A673 (cell line): Measurements from ENCODE around the gene CBFA2T3. TPM values are rescaled to one million over a fixed set of nuclear protein-coding genes. Genes with fewer than 3 reads are reported as not detected.

ENCODE experiments used
- BruUV-seq: library from RNA; stranded (reverse); fragments of 400-500 nt; replicated peaks from 2 replicates; lab custom pipeline; 2021; lab: Mats Ljungman, UMichigan
- CTCF ChIA-PET: fragments of 300-600 bp; sonication (Branson Sonifier 250); formaldehyde crosslinking; loops from one replicate; lab custom pipeline; 2022; ENCODE audit warnings: antibody characterized with exemption; lab: Charles Lee
- POLR2A ChIA-PET: fragments of 300-600 bp; sonication (Branson Sonifier 250); formaldehyde crosslinking; loops from one replicate; lab custom pipeline; 2022; ENCODE audit warnings: antibody characterized with exemption; ENCODE audit not compliant: low non-redundant PET; lab: Charles Lee
- DNase-seq: peaks from one replicate; pipeline ENCODE4 v3.0.0-alpha.2; 2015; ENCODE audit warnings: low spot score
- H3K27ac ChIP-seq: fragments of 200-600 bp; sonication (generic); 2 replicates; pipeline ENCODE4 v1.5.1; 2016; ENCODE audit warnings: mixed run types, low read depth, mild to moderate bottlenecking, mixed read lengths, antibody characterized with exemption, low read length; ENCODE audit not compliant: poor library complexity, severe bottlenecking
- H3K27me3 ChIP-seq: fragments of 200-600 bp; sonication (generic); replicated peaks from 2 replicates; pipeline ENCODE4 v1.6.1; 2017; ENCODE audit warnings: mixed run types, low read depth, mild to moderate bottlenecking, mixed read lengths, antibody characterized with exemption, low read length; ENCODE audit not compliant: insufficient read depth, poor library complexity
- H3K36me3 ChIP-seq: fragments of 200-600 bp; sonication (generic); 2 replicates; pipeline ENCODE4 v1.6.1; 2016; ENCODE audit warnings: mixed run types, mild to moderate bottlenecking, mixed read lengths, antibody characterized with exemption, low read length; ENCODE audit not compliant: insufficient read depth, poor library complexity, severe bottlenecking
- H3K4me1 ChIP-seq: fragments of 200-600 bp; sonication (generic); 2 replicates; pipeline ENCODE4 v1.6.1; 2017; ENCODE audit warnings: mixed run types, mild to moderate bottlenecking, mixed read lengths, antibody characterized with exemption, low read length; ENCODE audit not compliant: insufficient read depth, poor library complexity, severe bottlenecking
- H3K4me3 ChIP-seq: fragments of 200-600 bp; sonication (generic); 2 replicates; pipeline ENCODE4 v1.5.1; 2016; ENCODE audit warnings: low read depth, mixed run types, mild to moderate bottlenecking, mixed read lengths, low read length; ENCODE audit not compliant: poor library complexity, severe bottlenecking
- H3K9me3 ChIP-seq: fragments of 200-600 bp; sonication (generic); 2 replicates; pipeline ENCODE4 v1.6.1; 2016; ENCODE audit warnings: mixed run types, low read depth, mild to moderate bottlenecking, mixed read lengths, antibody characterized with exemption, low read length; ENCODE audit not compliant: poor library complexity, severe bottlenecking
- CTCF ChIP-seq: fragments of 300-800, 200-600 bp; sonication (generic); conservative IDR thresholded peaks from 2 replicates; pipeline ENCODE4 v1.5.1; 2017; ENCODE audit warnings: low read depth, mild to moderate bottlenecking, antibody characterized with exemption, low read length, moderate library complexity, mixed read lengths
- EZH2 ChIP-seq: fragments of 200-600 bp; sonication (generic); IDR thresholded peaks from 2 replicates; pipeline ENCODE4 v1.6.1; 2017; ENCODE audit warnings: borderline replicate concordance, low read depth, mild to moderate bottlenecking, mixed read lengths, antibody characterized with exemption, low read length; ENCODE audit not compliant: poor library complexity, severe bottlenecking
- intact Hi-C: fragments of 100-400 bp; cut with micrococcal nuclease; formaldehyde crosslinking; loops from one replicate; pipeline ENCODE4 v1.10.0; 2022; ENCODE audit not compliant: unreplicated experiment
- total RNA-seq: library from RNA; stranded (reverse); gene quantifications from 2 replicates; pipeline ENCODE4 v1.2.3, GENCODE V29; 2021

Gene CBFA2T3
- total RNA-seq, 1 experiment from 2014 or later: 1.7 TPM

- no peaks in the 10 kb centered on the region for H3K36me3 ChIP-seq
- intact Hi-C loops: no loop called here
- H3K27ac ChIP-seq: no peak overlapping the region
- peaks cover 47% of the 10 kb centered on the region for H3K27me3 ChIP-seq
- H3K4me1 ChIP-seq: no peaks in the 10 kb centered on the region
- CTCF ChIA-PET: no interaction called here
- BruUV-seq: no TSS peak
- peaks cover 6% of the 10 kb centered on the region for H3K9me3 ChIP-seq
- no peak for DNase-seq
- no peak for TF ChIP-seq CTCF
- no peak for TF ChIP-seq EZH2
- no peak overlapping the region for H3K4me3 ChIP-seq
- POLR2A ChIA-PET: no interaction called here
Observed at GRCh38 chr16:89024546-89025060, 47.6 kb upstream of the CBFA2T3 start.

GRCh38 chr16:89023621-89024511 is 46.9 kb upstream of the CBFA2T3 start:
- Histone ChIP-seq H3K27ac (no peak overlapping the region), H3K27me3 (peaks cover 47% of the 10 kb centered on the region), H3K4me1 (no peaks in the 10 kb centered on the region), H3K4me3 (no peak overlapping the region), H3K9me3 (peaks cover 6% of the 10 kb centered on the region), H3K36me3 (no peaks in the 10 kb centered on the region)
- BruUV-seq: no TSS peak
- ChIA-PET CTCF (no interaction called here), POLR2A (no interaction called here)
- no peak for DNase-seq
- intact Hi-C loops: no loop called here
- no peak for TF ChIP-seq CTCF
- no peak for TF ChIP-seq EZH2

- H3K9me3 ChIP-seq: peaks cover 6% of the 10 kb centered on the region
- CTCF ChIA-PET: no interaction called here
- POLR2A ChIA-PET: no interaction called here
- no TSS peak for BruUV-seq
- H3K36me3 ChIP-seq: no peaks in the 10 kb centered on the region
- peaks cover 43% of the 10 kb centered on the region for H3K27me3 ChIP-seq
- H3K27ac ChIP-seq: no peak overlapping the region
- H3K4me1 ChIP-seq: no peaks in the 10 kb centered on the region
- no peak overlapping the region for H3K4me3 ChIP-seq
- intact Hi-C loops: no loop called here
- no peak for DNase-seq
- TF ChIP-seq CTCF: no peak
- no peak for TF ChIP-seq EZH2
Observed at GRCh38 chr16:89023151-89023551, 46.1 kb upstream of the CBFA2T3 start.
